ENCODE results near the gene MPZL3.

The MPZL3 gene

DNA sequence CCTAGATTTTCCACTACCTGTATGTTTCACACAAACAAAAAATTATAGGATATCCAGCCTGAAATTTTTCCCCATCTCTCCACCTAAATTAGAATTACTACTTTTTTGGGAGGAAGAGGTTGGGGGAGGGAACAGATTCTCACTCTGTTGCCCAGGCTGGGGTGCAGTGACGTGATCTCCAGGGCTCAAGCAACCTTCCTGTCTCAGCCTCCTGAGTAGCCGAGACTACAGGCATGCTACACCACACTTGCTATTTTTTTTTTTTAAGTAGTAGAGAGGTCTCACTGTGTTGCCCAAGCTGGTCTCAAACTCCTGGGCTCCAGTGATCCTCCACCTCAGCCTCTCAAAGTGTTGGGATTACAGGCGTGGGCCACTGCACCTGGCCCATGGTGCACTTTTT, 36.9 kb downstream of the MPZL3 start:
- Mint-ChIP-seq H3K36me3 (peaks cover 59% of the 10 kb centered on the region), H3K27ac (no peak overlapping the region), H3K4me3 (peak overlapping the region; percentile 98), H3K27me3 (no peaks in the 10 kb centered on the region), H3K4me1 (ENCODE audit: low read depth) (peaks cover 98% of the 10 kb centered on the region), H3K9me3 (ENCODE audit: low read depth) (no peaks in the 10 kb centered on the region)

DNA sequence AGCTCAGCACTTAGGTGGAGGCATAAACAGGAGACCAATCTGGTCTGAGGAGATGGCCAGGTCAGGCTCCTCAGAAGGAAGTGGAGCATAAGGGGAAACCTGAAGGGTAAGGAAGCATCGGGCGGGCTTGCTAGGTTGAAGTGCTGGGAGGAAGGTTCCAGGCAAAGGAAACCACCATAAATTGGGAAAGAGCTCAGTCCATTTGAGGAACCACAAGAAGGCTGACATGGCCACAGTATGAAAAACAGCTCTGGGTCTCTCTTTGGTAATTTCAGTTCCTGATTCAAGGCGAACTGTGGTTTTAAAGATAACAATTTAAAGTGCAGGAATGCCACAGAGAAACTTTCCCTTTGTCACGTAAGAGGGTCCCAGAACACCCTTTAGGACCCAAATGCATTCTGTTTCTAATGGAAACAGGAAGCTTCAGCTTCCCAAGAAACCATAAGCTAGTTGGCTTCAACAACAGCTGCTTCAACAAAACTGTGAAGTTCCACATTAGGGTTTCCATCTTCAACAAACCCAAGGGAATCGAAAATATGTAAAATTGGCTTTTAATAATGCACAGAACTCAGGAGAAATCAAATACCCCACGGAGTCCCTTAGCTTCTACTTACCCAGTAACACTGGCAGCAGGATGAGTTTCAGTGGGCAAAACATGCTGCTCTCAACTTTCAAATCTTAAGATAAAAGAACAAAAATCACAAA, 37.8 kb downstream of the MPZL3 start:
- Mint-ChIP-seq H3K27me3 (no peaks in the 10 kb centered on the region), H3K36me3 (peaks cover 53% of the 10 kb centered on the region), H3K9me3 (ENCODE audit: low read depth) (no peaks in the 10 kb centered on the region), H3K4me3 (peak overlapping the region; percentile 98), H3K27ac (no peak overlapping the region), H3K4me1 (ENCODE audit: low read depth) (peaks cover 94% of the 10 kb centered on the region)

DNA sequence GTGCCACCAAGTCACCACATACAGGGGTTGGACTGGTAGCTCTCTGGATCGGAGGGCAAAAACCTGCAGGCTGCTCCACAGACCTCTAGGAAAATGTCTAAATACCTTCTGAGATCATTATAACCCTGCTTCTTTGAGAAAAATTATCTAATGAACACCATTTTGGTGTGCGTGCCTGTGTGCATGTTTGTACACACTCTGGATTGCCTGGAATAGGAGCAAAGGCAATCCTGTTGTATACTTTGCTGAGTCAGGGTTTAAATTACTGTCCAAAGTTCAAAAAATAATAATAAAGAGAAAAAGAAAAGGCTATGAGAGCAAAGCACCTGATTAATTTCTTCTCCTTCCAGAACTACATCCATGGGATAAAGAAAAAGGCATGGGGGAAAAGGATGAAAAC, 38.4 kb downstream of the MPZL3 start:
- Mint-ChIP-seq H3K4me3 (peak overlapping the region; percentile 98), H3K4me1 (ENCODE audit: low read depth) (peaks cover 94% of the 10 kb centered on the region), H3K9me3 (ENCODE audit: low read depth) (no peaks in the 10 kb centered on the region), H3K27me3 (no peaks in the 10 kb centered on the region), H3K36me3 (peaks cover 48% of the 10 kb centered on the region), H3K27ac (no peak overlapping the region)

DNA sequence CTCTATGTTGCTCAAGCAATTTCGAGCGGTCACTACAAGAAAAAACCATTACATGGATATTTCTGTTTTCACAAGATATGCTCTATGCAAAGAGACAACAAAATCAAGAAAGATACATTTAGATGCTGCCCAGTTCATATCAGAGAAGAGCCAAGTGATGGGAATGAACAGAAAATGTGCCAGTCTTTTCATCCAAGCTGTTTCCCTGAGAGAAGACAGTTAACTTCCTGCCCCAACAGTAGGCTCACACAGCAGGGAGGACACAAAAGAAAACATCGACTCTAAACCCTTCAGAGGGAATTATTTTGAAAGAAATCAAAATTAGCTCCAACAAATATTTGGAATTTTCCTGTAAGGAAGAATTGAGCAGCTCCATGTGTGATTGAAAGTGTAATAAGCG, 39.0 kb downstream of the MPZL3 start:
- H3K27me3 Mint-ChIP-seq = no peaks in the 10 kb centered on the region
- no peaks in the 10 kb centered on the region for H3K9me3 Mint-ChIP-seq (ENCODE audit: low read depth)
- H3K36me3 Mint-ChIP-seq = peaks cover 46% of the 10 kb centered on the region
- H3K4me3 Mint-ChIP-seq = peak overlapping the region; percentile 98
- H3K27ac Mint-ChIP-seq = no peak overlapping the region
- peaks cover 93% of the 10 kb centered on the region for H3K4me1 Mint-ChIP-seq (ENCODE audit: low read depth)

DNA sequence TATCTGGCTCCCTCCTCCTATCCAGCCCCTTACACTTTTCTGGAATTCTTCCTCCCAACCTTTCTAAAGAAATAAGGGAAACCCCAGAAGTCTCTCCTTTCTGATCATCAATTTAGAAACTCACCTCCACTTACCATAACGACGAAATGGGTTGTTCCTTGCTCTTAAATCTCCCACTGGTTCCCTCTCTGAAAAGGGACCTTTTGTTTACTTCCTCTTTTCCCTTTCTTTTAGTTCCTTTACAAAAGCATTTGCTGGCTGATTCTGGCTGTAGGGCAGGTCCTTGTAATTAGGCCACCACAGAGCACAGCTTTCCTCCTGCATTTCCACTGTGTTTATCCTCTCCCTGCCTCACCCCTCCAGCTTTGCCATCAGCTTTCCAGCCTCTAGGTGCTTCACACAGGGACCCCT, 39.4 kb downstream of the MPZL3 start:
- Mint-ChIP-seq H3K27ac (no peak overlapping the region), H3K27me3 (no peaks in the 10 kb centered on the region), H3K36me3 (peaks cover 47% of the 10 kb centered on the region), H3K4me3 (peak overlapping the region; percentile 98), H3K4me1 (ENCODE audit: low read depth) (peaks cover 93% of the 10 kb centered on the region), H3K9me3 (ENCODE audit: low read depth) (no peaks in the 10 kb centered on the region)

DNA sequence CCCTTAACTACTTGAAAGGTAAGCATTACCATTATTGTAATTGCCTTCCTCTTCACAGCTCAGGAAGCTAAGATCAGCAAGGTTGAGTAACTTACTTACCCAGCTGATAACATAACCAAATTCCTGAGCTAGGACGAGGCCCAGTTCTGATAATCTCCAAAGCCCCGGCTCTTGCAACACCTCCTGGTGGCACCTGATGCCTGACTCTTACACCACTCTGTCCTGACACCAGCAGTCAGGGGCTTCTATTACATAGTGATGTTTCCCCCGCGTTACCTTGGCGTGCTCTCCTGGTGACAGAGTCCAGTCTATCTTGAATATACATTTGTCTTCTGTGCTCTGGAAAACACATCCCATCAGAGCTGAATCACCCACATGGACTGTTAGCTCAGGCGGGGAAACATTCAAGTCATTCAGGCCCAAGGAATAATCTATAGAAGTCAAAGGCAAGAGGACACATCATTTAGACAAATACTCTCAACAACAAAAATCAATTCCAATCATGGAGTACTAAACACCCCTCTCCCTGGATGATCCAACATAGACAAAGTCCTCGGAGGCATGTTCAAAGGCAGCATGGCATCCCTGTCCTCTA, 39.9 kb downstream of the MPZL3 start:
- Mint-ChIP-seq H3K4me3 (peak overlapping the region; percentile 98), H3K27me3 (no peaks in the 10 kb centered on the region), H3K36me3 (peaks cover 47% of the 10 kb centered on the region), H3K9me3 (ENCODE audit: low read depth) (no peaks in the 10 kb centered on the region), H3K4me1 (ENCODE audit: low read depth) (peaks cover 92% of the 10 kb centered on the region), H3K27ac (no peak overlapping the region)

DNA sequence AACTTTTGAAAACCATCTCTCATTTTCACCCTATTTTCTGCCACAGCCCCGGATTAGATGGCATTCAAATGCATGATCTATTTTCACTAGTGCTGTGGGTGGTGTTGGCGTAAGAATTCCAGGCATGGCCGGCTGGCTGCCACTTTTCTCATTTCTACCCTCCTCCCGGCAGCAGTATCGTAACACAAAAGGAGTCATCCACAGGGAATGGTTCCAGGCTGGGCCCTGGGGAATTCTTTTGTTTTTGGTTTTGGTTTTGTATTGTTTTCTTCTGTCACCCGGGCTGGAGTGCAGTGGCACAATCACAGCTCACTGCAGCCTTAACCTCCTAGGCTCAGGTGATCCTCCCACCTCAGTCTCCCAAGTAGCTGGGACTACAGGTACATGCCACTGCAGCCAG, 41.2 kb downstream of the MPZL3 start:
- peak overlapping the region; percentile 8 for H3K4me3 Mint-ChIP-seq
- H3K36me3 Mint-ChIP-seq = peaks cover 55% of the 10 kb centered on the region
- H3K4me1 Mint-ChIP-seq (ENCODE audit: low read depth) = peaks cover 80% of the 10 kb centered on the region
- no peak overlapping the region for H3K27ac Mint-ChIP-seq
- H3K27me3 Mint-ChIP-seq = no peaks in the 10 kb centered on the region
- peaks cover 3% of the 10 kb centered on the region for H3K9me3 Mint-ChIP-seq (ENCODE audit: low read depth)

DNA sequence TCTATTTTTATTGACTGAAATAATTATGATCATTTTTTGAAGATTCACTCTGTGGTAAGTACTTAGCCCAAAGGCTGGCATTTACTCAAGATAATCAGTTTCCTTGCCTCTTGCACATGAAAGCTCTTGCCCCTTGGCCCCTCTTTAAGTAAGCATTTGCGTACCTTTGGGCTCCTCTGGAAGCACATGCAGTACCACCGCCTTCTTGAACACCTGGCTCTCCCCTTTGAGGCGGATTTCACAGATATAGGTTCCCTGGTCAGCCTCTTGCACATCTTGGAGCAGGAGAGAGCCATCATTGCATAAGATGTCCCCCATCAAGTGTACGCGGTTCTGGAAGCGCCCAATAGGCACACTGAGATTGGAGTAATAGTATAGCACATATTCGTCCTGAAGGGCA, 41.8 kb downstream of the MPZL3 start:
- H3K4me1 Mint-ChIP-seq (ENCODE audit: low read depth) = peaks cover 73% of the 10 kb centered on the region
- H3K27me3 Mint-ChIP-seq = no peaks in the 10 kb centered on the region
- peaks cover 62% of the 10 kb centered on the region for H3K36me3 Mint-ChIP-seq

DNA sequence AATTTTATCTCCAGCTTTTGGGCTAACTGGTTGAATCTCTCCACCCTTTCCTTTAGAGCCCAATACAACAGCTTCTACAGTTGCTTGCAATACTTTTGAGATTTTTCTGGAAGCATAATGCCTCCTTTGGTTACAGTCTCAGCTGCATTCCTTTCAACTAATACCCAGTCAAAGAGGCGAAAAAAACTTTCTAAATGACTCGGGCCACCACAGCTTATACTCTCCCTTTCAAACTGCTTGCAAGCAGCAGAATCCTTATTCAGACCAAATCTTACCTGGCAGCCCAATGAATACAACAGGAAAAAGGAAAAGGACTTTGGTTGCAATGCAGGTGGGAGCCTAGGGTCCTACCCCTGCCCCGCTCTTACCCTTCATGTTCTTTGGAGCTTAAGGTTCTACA, 43.1 kb downstream of the MPZL3 start:
- Mint-ChIP-seq H3K27me3 (no peaks in the 10 kb centered on the region), H3K4me3 (peak overlapping the region; percentile 70), H3K27ac (no peak overlapping the region), H3K4me1 (ENCODE audit: low read depth) (peaks cover 60% of the 10 kb centered on the region), H3K36me3 (peaks cover 56% of the 10 kb centered on the region), H3K9me3 (ENCODE audit: low read depth) (peaks cover 3% of the 10 kb centered on the region)

More for the DNA sequence above, 41.8 kb downstream of the MPZL3 start:
- peaks cover 3% of the 10 kb centered on the region for H3K9me3 Mint-ChIP-seq (ENCODE audit: low read depth)
- H3K4me3 Mint-ChIP-seq = peak overlapping the region; percentile 49
- H3K27ac Mint-ChIP-seq = no peak overlapping the region

DNA sequence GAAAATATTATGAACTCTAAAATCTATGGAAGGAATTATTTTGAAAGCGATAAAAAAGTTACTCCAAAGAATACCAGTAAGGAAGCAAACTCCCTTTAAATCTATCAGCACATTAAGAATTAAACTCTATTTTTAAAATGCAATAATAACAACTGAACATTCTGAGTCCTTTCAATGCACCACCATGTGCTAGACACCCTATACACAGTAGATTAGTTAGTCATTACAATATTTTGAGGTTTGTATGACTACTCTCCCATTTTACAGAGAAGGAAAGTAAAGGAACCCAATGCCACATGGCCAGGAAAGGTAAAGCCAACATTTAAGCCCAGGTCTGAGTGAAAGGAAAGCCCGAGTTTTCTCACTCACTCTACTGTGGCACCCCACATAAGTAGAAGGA, 45.1 kb downstream of the MPZL3 start:
- peaks cover 3% of the 10 kb centered on the region for H3K9me3 Mint-ChIP-seq (ENCODE audit: low read depth)
- peaks cover 36% of the 10 kb centered on the region for H3K36me3 Mint-ChIP-seq
- peak overlapping the region; percentile 82 for H3K4me3 Mint-ChIP-seq
- no peaks in the 10 kb centered on the region for H3K27me3 Mint-ChIP-seq
- H3K27ac Mint-ChIP-seq = no peak overlapping the region
- peaks cover 40% of the 10 kb centered on the region for H3K4me1 Mint-ChIP-seq (ENCODE audit: low read depth)

DNA sequence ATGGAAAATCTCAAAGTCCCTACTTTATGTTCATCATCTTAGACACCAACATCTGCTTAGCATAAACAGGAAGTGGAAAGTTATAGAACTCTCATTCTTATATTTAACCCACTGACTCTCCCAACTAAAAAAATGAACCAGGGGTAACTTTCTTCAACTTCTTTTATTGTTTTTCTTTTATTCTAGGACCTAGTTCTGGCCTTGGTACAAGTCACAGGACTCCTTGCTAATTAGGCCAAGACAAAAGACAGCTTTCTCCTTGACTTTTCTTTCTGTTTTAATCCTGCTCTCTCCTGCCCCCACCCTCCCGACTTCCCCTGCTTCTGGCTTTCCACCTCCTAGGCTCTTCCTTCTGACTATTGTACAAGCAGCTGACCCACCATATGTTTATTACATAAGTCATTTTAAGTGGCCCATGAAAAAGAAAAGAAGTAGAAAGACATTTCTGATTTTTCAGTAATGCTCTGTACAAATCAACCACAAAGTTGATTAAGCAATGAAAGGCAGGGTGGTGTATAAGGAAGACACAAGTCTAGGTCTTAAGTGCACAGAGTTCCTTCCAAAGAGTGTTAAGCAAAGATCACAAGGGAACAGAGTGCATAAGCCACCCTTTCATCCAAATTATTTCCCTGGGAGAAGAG, 45.7 kb downstream of the MPZL3 start:
- peaks cover 3% of the 10 kb centered on the region for H3K9me3 Mint-ChIP-seq (ENCODE audit: low read depth)
- no peaks in the 10 kb centered on the region for H3K27me3 Mint-ChIP-seq
- H3K4me3 Mint-ChIP-seq = peak overlapping the region; percentile 82
- peaks cover 31% of the 10 kb centered on the region for H3K36me3 Mint-ChIP-seq
- no peak overlapping the region for H3K27ac Mint-ChIP-seq
- H3K4me1 Mint-ChIP-seq (ENCODE audit: low read depth) = peaks cover 35% of the 10 kb centered on the region

DNA sequence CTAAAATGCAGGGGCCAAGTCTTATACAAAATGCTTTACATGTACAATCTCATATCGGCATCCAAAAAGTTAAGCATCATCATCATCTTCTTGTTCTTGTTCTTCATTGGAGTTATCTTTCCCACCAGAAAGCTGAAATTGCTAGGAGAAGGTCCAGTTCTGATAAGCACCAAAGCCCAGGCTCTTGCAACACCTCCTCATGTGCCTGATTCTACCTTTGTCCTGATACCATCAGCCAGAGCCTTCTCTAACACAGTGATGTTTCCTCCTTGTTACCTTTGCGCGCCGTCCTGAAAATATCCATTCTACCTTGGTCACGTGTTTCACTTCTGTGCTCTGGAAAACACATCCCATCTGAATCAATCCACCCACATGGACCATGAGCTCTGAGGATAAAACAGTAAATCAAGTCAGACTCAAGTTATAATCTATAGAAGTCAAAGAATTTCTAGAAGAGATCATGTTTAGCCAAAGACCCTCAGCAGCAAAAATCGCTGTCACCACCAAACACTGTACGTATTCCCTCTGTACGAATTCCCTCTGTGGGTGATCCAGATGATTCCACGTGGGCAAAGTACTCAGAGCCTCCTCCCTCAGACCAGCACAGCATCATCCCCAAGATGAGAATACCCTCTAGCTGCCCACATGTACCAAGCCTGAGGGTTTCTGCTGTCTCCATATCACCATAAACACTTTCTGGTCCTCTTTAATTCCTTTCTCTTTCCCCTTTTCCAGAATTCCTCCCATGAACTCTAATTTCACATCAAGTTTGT, 46.4 kb downstream of the MPZL3 start:
- Mint-ChIP-seq H3K4me1 (ENCODE audit: low read depth) (peaks cover 29% of the 10 kb centered on the region), H3K36me3 (peaks cover 28% of the 10 kb centered on the region), H3K4me3 (peak overlapping the region; percentile 82), H3K9me3 (ENCODE audit: low read depth) (peaks cover 3% of the 10 kb centered on the region), H3K27ac (no peak overlapping the region), H3K27me3 (no peaks in the 10 kb centered on the region)

DNA sequence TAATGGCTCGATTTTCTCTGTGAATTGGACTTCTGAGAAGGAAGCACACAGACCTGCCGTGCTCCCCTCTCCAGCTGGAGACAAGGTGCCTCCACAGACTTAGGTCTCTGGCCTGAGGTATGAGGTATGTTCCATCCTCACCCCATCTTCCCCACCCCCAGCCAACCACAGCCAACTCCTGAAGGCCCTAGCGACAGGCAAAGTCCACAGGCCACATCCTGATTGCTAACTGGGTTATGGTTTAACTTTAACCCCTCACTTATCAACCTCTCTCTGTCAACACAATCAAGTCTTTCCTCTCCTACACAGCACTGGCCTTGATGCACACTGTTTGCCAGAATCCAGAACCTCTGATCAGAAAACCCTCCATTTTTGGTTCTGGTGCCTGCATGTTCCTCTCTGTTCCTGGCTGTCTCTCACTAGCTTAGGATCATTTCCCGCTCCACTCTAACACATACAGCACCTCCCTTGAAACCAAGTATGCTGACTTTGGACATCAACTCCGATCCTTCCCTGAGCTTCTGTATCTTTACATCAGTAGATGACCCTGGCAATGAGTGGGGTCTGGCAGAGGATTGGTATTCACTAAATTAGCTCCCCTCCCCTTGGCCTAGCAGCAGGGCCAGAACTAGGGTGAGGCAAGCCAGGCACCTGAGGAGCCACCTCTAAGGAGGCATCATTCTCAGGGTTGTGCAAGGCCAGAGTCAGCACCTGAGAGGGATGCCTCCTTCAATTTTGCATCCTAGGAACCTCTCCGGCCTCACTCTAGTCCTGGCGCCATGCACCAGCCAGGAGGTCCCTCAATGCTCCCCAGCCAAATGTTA, 49.4 kb downstream of the MPZL3 start:
- Mint-ChIP-seq H3K4me3 (no peak overlapping the region), H3K9me3 (ENCODE audit: low read depth) (peaks cover 3% of the 10 kb centered on the region), H3K27me3 (no peaks in the 10 kb centered on the region), H3K27ac (no peak overlapping the region), H3K36me3 (peaks cover 29% of the 10 kb centered on the region), H3K4me1 (ENCODE audit: low read depth) (peaks cover 20% of the 10 kb centered on the region)

DNA sequence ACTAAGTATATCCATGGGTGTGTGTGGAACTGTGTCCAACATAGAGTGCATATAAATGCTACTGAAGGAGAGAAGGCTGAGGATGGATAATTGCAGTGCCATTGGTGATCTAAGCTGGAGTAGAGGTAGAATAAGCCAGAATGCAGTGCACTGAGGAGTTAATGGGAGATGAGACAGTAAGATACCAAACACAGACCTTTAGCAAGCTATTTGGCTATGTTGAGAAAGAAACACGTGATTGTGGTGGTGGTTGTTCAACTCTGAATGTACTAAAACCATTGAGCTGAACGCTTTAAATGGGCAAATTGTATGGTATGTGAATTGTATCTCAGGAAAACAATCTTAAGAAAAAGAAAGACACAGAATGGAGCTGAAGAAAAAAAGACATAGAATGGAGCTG, 50.2 kb downstream of the MPZL3 start:
- no peaks in the 10 kb centered on the region for H3K27me3 Mint-ChIP-seq
- H3K36me3 Mint-ChIP-seq = peaks cover 26% of the 10 kb centered on the region
- H3K4me3 Mint-ChIP-seq = no peak overlapping the region

More for the DNA sequence above, 50.2 kb downstream of the MPZL3 start:
- Mint-ChIP-seq H3K9me3 (ENCODE audit: low read depth) (peaks cover 3% of the 10 kb centered on the region), H3K27ac (no peak overlapping the region), H3K4me1 (ENCODE audit: low read depth) (peaks cover 18% of the 10 kb centered on the region)

Data from activated naive CD8-positive, alpha-beta T cell (primary cell).